ENCODE data around the gene CCNJ. TPM values are rescaled to one million over a fixed set of nuclear protein-coding genes. Genes with fewer than 3 reads are reported as not detected.
A peak's percentile ranks its signal among the peaks of the same experiment; 100 is the strongest.

The CCNJ gene
- total and polyA plus RNA-seq, 2 of the 13 experiments (the other 11 are each of a cell fraction or from before 2014, with no cell fraction given) = 14.1 to 21.5 TPM

- peak; percentile 79; the same call in 1 of the 2 replicates for TF ChIP-seq CAMTA2 (CRISPR knock-in tag; IDR thresholded peaks at IDR 0.05; ENCODE audit: borderline replicate concordance)
- peak; percentile 68 for TF ChIP-seq MEIS2 (CRISPR knock-in tag; IDR thresholded peaks at IDR 0.05)
- TF ChIP-seq TCF12 (IDR thresholded peaks at IDR 0.05) = no peak
- no peak for TF ChIP-seq TCF12 (CRISPR knock-in tag; IDR thresholded peaks at IDR 0.05)
- no peak; the same call in 1 of the 2 replicates for TF ChIP-seq XBP1 (CRISPR knock-in tag; IDR thresholded peaks at IDR 0.05)
- no peak for TF ChIP-seq ARID3A (IDR thresholded peaks at IDR 0.05; ENCODE audit: low read depth, low read length)
- TF ChIP-seq YEATS4 (CRISPR knock-in tag; IDR thresholded peaks at IDR 0.05; ENCODE audit: borderline replicate concordance) = peak; percentile 90
- TF ChIP-seq PHF8 (CRISPR knock-in tag; IDR thresholded peaks at IDR 0.05) = peak; percentile 89
- TF ChIP-seq CCDC6 (CRISPR knock-in tag; IDR thresholded peaks at IDR 0.05) = peak; percentile 98
- no peak for TF ChIP-seq ZNF615 (CRISPR knock-in tag; IDR thresholded peaks at IDR 0.05; ENCODE audit: borderline replicate concordance)
- peak; percentile 97 for TF ChIP-seq ZNF761 (CRISPR knock-in tag; conservative IDR thresholded peaks at IDR 0.05)
- TF ChIP-seq ATF7 (IDR thresholded peaks at IDR 0.05) = no peak
- peak; percentile 57; the same call in 1 of the 2 replicates for TF ChIP-seq ATF7 (CRISPR knock-in tag; IDR thresholded peaks at IDR 0.05)
- peak; percentile 50; the same call in 1 of the 2 replicates for TF ChIP-seq SNAPC5 (CRISPR knock-in tag; IDR thresholded peaks at IDR 0.05; ENCODE audit: borderline replicate concordance)
- TF ChIP-seq U2AF2 (IDR thresholded peaks at IDR 0.05; ENCODE audit: low read depth, low read length) = no peak
- no peak for TF ChIP-seq TBX3 (IDR thresholded peaks at IDR 0.05; ENCODE audit: borderline replicate concordance)
- peak; percentile 97 for TF ChIP-seq ZNF563 (CRISPR knock-in tag; IDR thresholded peaks at IDR 0.05)
- TF ChIP-seq ZBTB1 (CRISPR knock-in tag; IDR thresholded peaks at IDR 0.05; ENCODE audit: borderline replicate concordance) = no peak
- no peak for TF ChIP-seq ZFP36 (IDR thresholded peaks at IDR 0.05; ENCODE audit: borderline replicate concordance, low read depth, low read length, partially characterized antibody)
- no peak for TF ChIP-seq NONO (IDR thresholded peaks at IDR 0.05)
- TF ChIP-seq NONO (CRISPR knock-in tag; conservative IDR thresholded peaks at IDR 0.05) = peak; percentile 37; the same call in 1 of the 2 replicates
- TF ChIP-seq ARNTL (CRISPR knock-in tag; IDR thresholded peaks at IDR 0.05) = 0 out of 2 replicates have a peak, but pooled peaks have one; percentile 56
- TF ChIP-seq RFXANK (CRISPR knock-in tag; IDR thresholded peaks at IDR 0.05) = no peak
- TF ChIP-seq IRX3 (CRISPR knock-in tag; IDR thresholded peaks at IDR 0.05; ENCODE audit: borderline replicate concordance, low read depth) = peak; percentile 93; the same call in 1 of the 2 replicates
- peak; percentile 82; the same call in 1 of the 2 replicates for TF ChIP-seq SIN3A (IDR thresholded peaks at IDR 0.05; ENCODE audit: borderline replicate concordance, low read depth, low read length)
- TF ChIP-seq HNRNPLL (IDR thresholded peaks at IDR 0.05; ENCODE audit: low read depth, low read length, poor library complexity, severe bottlenecking) = peak; percentile 66
- TF ChIP-seq ZXDC (CRISPR knock-in tag; IDR thresholded peaks at IDR 0.05) = 0 out of 2 replicates have a peak, but pooled peaks have one; percentile 37
These were observed at the start of gene CCNJ (continued) for GRCh38 chr10:96043033-96043892.

Data from HepG2 (cell line).